Thyroid gland (tissue), 4 donors: Measurements from ENCODE around the gene TMEM219.

ENCODE experiments used
- POLR2A ChIP-seq, 2 donors: fragments of 450-650 bp; IDR thresholded peaks; one replicate each; pipeline ENCODE4 v1.6.1; 2017; ENCODE audit warnings: antibody characterized with exemption in 2 of 2, mild to moderate bottlenecking in 2 of 2, moderate library complexity in 1 of 2
- TF ChIP-seq, protein P1 (sequence below), 6 experiments: fragments of 200-600 bp in 3 of 6; fragments of 450-650 bp in 3 of 6; sonication (generic) in 3 of 6; IDR thresholded peaks; one replicate each; pipeline ENCODE4 v1.5.1; 2016 to 2019; ENCODE audit warnings: antibody characterized with exemption in 6 of 6, mild to moderate bottlenecking in 2 of 6, inconsistent platforms in 1 of 6, moderate library complexity in 1 of 6

DNA sequence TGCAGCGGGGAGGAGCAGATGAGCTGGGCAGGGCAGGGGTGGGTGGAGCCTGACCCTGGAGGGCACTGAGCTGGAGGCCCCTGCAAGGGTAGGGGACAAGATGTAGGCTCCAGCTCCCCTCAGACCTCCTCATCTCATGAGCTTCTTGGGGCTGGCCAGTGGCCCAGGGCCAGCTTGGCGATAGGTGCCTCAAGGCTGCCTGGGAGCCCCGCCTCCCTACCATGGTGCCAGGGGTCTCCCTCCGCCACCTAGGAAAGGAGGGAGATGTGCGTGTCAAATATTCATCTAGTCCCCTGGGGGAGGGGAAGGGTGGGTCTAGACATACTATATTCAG lies 29.7 kb downstream of the TMEM219 start:
- TF ChIP-seq, protein P1, sequence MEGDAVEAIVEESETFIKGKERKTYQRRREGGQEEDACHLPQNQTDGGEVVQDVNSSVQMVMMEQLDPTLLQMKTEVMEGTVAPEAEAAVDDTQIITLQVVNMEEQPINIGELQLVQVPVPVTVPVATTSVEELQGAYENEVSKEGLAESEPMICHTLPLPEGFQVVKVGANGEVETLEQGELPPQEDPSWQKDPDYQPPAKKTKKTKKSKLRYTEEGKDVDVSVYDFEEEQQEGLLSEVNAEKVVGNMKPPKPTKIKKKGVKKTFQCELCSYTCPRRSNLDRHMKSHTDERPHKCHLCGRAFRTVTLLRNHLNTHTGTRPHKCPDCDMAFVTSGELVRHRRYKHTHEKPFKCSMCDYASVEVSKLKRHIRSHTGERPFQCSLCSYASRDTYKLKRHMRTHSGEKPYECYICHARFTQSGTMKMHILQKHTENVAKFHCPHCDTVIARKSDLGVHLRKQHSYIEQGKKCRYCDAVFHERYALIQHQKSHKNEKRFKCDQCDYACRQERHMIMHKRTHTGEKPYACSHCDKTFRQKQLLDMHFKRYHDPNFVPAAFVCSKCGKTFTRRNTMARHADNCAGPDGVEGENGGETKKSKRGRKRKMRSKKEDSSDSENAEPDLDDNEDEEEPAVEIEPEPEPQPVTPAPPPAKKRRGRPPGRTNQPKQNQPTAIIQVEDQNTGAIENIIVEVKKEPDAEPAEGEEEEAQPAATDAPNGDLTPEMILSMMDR (IDR thresholded peaks at IDR 0.05), result no peak
- no peak for TF ChIP-seq POLR2A (IDR thresholded peaks at IDR 0.05)
